WTC11 (cell line): Measurements from ENCODE around the gene ELMO1.

Experiments used
- NR2C2 ChIP-seq: sonication (generic); formaldehyde crosslinking; IDR thresholded peaks from 2 replicates; pipeline ENCODE4 v1.8.0; 2022; ENCODE audit warnings: mild to moderate bottlenecking, missing genetic modification reagents
- TF ChIP-seq, protein P1 (sequence below): sonication (generic); formaldehyde crosslinking; IDR thresholded peaks from 2 replicates; pipeline ENCODE4 v1.8.0; 2022; ENCODE audit warnings: mild to moderate bottlenecking, missing genetic modification reagents
- TF ChIP-seq, protein P2 (sequence below): fragments of 250-450 bp; sonication (Bioruptor Pico); IDR thresholded peaks from 2 replicates; pipeline ENCODE4 v1.9.0; 2021; ENCODE audit warnings: mild to moderate bottlenecking
- TF ChIP-seq, protein P3 (sequence below): sonication (generic); formaldehyde crosslinking; IDR thresholded peaks from 2 replicates; pipeline ENCODE4 v1.8.0; 2022; ENCODE audit warnings: mild to moderate bottlenecking, missing genetic modification reagents

DNA sequence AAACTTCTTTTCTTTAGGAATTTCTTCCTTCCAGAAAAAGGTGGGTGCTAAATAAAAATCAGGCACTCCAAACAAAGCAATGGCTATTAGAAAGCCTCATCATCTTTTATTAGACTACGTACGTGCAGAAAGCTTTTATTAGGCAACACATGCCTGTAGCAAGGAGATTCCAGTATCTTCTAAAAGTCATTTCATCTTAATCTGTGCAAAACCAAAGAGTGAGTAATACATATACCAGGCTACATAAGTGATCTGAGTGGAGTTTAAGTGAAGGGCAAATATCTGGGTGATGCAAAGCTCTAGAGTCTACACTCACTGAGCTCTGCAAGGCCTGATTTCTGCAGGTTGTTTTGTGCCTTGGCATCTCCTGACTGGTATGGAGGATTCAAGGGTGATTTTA, 231.7 kb downstream of the ELMO1 start:
- TF ChIP-seq, protein P1, sequence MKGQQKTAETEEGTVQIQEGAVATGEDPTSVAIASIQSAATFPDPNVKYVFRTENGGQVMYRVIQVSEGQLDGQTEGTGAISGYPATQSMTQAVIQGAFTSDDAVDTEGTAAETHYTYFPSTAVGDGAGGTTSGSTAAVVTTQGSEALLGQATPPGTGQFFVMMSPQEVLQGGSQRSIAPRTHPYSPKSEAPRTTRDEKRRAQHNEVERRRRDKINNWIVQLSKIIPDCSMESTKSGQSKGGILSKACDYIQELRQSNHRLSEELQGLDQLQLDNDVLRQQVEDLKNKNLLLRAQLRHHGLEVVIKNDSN (CRISPR knock-in tag), result no peak
- TF ChIP-seq NR2C2 (CRISPR knock-in tag), result no peak
- TF ChIP-seq, protein P2, sequence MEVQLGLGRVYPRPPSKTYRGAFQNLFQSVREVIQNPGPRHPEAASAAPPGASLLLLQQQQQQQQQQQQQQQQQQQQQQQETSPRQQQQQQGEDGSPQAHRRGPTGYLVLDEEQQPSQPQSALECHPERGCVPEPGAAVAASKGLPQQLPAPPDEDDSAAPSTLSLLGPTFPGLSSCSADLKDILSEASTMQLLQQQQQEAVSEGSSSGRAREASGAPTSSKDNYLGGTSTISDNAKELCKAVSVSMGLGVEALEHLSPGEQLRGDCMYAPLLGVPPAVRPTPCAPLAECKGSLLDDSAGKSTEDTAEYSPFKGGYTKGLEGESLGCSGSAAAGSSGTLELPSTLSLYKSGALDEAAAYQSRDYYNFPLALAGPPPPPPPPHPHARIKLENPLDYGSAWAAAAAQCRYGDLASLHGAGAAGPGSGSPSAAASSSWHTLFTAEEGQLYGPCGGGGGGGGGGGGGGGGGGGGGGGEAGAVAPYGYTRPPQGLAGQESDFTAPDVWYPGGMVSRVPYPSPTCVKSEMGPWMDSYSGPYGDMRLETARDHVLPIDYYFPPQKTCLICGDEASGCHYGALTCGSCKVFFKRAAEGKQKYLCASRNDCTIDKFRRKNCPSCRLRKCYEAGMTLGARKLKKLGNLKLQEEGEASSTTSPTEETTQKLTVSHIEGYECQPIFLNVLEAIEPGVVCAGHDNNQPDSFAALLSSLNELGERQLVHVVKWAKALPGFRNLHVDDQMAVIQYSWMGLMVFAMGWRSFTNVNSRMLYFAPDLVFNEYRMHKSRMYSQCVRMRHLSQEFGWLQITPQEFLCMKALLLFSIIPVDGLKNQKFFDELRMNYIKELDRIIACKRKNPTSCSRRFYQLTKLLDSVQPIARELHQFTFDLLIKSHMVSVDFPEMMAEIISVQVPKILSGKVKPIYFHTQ (CRISPR knock-in tag), result no peak
- TF ChIP-seq, protein P3, sequence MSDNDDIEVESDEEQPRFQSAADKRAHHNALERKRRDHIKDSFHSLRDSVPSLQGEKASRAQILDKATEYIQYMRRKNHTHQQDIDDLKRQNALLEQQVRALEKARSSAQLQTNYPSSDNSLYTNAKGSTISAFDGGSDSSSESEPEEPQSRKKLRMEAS, result no peak
